CD4-positive, alpha-beta T cell treated with Interleukin-15 for 1 hour (primary cell): ENCODE data around the gene KIRREL2.
"Not testable (repeated sequence)": the region's sequence is repeated elsewhere in the genome, so short reads cannot be mapped to it uniquely, and the experiment has no call there.

ENCODE experiments used
- DNase-seq: peaks from one replicate; pipeline ENCODE4 v3.0.0-alpha.2; 2020

The KIRREL2 gene

DNA sequence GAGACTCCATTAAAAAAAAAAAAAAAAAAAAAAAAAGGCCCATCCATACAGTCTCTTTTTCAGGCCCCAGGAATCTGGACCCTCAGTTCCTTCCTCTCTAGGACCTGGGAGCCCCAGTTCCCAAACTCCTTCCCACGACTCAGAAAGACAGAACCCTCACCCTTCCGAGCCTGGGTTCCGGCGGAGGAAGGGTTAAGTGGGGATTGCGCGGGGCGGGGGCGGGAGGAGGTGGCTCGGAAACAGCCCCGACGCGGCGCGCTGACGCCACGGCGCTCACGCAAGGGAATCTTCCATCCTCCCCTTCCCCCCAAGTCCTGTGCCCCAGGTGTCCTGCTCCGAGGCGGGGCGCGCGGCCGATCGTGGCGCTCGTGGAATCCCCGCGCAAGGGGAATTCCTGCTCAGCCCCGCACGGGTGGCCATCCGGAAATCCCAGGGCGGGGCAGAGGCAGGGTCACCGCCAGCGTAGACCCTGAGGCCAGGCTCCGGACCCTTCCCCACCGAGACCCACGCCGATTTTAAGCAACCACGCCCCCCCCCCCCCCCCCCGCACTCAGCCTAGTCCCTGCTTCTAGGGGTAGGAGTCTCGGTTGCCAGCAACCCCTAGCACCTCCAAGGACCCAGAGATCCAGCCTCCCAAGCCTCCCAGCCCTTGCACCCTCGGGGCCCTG is 43.0 kb downstream of the KIRREL2 start:
- DNase-seq: peak; percentile 92

DNA sequence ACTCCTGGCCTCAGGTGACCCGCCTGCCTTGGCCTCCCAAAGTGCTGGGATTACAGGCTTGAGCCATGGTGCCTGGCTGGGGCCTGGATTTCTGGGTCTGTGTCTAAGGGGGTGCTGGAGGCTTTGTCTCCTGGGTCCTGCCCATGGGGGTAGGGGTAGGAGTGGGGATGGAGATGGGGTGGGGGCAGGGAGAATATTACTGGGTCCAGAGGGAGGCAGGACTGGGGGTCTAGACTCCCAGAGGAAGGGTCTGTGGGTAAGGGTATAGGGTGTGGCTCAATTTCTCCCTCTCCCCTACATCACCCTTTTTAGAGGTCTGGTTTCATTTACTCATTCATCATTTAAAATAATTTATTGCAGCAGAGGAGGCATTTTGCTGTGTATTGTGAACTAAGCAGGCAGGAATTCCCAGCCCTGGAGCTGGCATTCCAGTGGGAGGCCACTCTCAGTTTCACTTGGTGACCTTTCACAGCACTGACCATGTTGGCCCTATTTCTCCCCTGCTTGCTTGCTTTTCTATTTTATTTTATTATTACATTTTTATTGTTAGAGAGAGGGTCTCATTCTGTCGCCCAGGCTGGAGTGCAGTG is 44.4 kb downstream of the KIRREL2 start:
- DNase-seq: no peak

DNA sequence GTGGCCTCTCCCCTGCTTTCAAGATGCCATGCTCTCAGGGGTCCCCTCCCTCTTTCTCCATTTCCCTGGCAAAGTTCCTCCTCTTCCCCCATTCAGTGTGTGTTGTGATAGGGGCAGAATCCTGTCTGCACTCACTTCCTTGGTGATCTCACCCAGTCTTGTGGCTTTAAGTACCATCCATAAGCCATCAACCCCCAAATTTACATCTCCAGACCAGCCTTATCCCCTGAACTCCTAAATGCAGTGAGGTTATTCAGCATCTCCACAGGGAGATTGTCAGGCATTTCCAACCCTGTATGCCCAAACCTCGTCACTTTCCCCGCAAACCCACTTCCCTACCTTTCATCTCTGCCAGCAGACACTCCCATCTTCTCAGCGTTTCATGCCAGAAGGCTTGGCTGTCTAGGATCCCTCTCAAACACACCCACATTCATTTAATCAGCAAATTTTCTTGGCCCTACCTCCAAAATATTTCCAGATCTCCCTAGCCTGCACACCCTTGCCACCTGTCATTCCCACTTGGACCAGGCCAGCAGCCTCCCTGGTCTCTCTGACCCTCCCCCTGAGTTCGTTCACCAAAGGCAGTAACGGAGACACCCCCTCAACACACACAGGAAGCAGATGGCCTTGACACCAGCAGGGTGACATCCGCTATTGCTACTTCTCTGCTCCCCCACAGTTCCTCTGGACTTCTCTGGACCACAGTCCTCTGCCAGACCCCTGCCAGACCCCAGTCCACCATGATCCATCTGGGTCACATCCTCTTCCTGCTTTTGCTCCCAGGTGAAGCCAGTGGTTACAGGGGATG is 45.3 kb downstream of the KIRREL2 start, which contains the start of gene HCST:
Gene HCST (plus strand): TSS at position 676 of the 808 bp plus-strand sequence. CDS start 65 bp downstream, at position 741.
- peak; percentile 71 for DNase-seq

- DNase-seq: no peak
Observed at GRCh38 chr19:35902870-35903475, 46.3 kb downstream of the KIRREL2 start.

- DNase-seq: peak; percentile 96
Observed at GRCh38 chr19:35903550-35904179, 47.0 kb downstream of the KIRREL2 start.

- DNase-seq: peak; percentile 36
Observed at GRCh38 chr19:35904311-35905068, 47.8 kb downstream of the KIRREL2 start.

DNA sequence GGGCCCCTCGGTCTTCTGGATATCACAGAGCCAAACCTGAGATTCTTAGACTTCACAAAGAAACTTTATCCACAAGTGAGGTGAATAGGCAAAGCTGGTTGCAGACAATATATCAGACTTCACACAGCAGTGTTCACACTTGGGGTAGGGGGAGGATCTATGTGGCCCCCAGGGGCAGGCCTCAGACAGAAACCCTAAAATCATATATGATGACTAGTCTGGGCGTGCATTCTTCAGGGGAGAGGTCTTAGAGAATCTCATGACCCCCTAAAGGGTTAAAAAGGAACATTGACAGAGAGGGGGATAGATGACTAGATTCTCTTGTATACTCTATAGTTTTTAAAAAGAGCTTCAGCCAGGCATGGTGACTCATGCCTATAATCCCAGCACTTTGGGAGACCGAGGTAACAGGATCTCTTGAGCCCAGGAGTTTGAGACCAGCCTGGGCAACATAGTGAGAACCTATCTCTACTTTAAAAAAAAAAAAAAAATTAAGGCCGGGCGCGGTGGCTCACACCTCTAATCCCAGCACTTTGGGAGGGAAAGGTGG is 48.5 kb downstream of the KIRREL2 start:
- no peak for DNase-seq

GRCh38 chr19:35907377-35907745 is 50.6 kb downstream of the KIRREL2 start:
- DNase-seq: no peak

DNA sequence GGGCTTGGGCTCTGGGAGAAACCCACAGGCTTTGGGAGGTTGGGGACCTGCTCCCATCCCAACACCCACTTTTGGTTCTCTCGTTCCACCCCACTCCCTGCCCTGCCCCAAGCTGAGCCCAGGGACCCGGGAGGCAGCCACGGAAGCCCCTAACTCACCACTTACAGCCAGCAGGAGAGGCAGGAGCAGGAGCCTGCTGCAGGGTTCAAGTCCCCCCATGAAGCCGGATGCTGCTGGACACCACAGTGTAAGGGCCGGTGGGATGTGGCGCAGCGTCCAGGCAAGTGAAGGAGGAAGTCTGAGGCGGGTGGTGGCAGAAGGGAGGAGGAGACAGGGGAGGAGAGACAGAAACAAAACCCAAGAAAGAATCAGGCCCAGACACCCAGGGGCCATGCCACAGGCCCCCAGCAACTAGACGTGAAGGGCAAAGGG is 51.3 kb downstream of the KIRREL2 start, which contains the start of gene TYROBP:
Gene TYROBP (minus strand): TSS at position 286 of the 432 bp plus-strand sequence. CDS start 67 bp downstream, at position 219.
- DNase-seq: peak; percentile 40

- peak; percentile 93 for DNase-seq
Observed at GRCh38 chr19:35908973-35909683, 52.4 kb downstream of the KIRREL2 start.

DNA sequence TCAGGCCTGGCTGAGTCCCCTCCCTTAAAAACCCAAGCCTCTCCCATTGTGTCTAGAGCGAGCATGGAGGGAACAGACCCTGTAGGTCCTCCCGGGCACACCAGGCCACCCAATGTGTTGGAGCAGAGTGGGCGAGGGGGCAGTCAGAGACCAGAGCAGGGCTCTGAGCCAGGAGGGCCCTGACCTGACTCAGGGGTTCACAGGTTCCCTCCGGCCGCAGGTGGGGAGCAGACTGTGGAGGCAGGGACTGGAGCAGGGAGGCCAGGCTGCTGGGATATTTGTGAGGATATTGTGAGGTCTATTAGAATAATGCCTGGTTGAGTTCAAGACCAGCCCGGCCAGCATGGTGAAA is 52.9 kb downstream of the KIRREL2 start:
- no peak for DNase-seq

DNA sequence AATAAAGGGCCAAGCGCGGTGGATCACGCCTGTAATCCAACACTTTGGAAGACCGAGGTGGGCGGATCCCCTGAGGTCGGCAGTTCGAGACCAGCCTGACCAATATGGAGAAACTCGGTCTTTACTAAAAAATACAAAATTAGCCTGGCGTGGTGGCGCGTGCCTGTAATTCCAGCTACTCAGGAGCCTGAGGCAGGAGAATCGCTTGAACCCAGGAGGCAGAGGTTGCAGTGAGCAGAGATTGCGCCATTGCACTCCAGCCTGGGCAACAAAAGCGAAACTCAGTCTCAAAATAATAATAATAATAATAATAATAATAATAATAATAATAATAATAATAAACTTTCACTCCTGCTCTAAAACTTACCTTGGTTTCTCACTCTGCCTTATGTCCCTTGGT is 53.6 kb downstream of the KIRREL2 start:
- DNase-seq: not testable (repeated sequence)

DNA sequence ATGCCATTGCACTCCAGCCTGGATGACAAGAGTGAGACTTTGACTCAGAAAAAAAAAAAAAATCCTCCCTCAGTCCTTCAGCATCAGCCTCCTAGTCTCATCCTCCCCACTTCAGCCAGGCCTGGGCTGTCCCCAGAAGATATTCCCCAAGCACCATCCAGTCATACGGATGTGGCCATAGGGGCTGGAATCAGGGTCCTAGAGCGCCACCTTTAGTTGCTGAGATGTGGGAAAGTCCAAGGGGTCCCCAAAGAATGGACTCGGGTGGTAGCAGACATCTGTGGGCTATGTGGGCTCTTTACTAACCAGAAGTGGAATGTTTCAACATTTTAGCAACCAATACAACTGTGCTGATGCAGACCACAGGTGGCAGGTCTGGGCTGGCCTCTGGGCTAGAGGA is 54.5 kb downstream of the KIRREL2 start:
- no peak for DNase-seq

GRCh38 chr19:35911790-35912189 is 55.1 kb downstream of the KIRREL2 start:
- no peak for DNase-seq

DNA sequence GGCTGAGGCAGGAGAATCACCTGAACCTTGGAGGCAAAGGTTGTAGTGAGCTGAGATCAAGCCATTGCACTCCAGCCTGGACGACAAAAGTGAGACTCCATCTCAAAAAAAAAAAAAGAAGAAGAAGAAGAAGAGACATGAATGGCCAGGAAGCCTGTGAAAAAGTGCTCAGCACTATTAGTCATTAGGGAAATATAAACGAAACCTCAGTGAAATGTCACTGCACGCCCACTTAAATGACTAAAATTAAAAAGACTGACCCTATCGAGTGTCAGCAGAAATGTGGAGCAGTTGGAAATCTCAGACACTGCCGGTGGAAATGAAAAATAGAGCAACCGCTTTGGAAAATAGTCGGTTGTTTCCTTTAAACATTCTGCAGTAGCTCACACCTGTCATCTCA is 56.9 kb downstream of the KIRREL2 start:
- DNase-seq: no peak

- no peak for DNase-seq
Observed at GRCh38 chr19:35915443-35915842, 58.7 kb downstream of the KIRREL2 start.
